GM12878 (cell line): ENCODE results near the gene SLC29A1. TPM values are rescaled to one million over a fixed set of nuclear protein-coding genes. Genes with fewer than 3 reads are reported as not detected.

Source experiments
- ATAC-seq: fragments of 200-7000 bp; cut with Tn5 transposase; 3 replicates; pipeline ENCODE4 v1.9.1; 2020; ENCODE audit warnings: mild to moderate bottlenecking, moderate library complexity
- BruUV-seq: library from RNA; stranded (reverse); fragments of 400-500 nt; replicated peaks from 2 replicates; lab custom pipeline; 2021; lab: Mats Ljungman, UMichigan
- CTCF ChIA-PET: fragments of 300-600 bp; sonication (Branson Sonifier 250); formaldehyde crosslinking; extraction: SDS; loops from one replicate; lab custom pipeline; 2021; ENCODE audit warnings: inconsistent platforms; lab: Yijun Ruan, JAX
- POLR2A ChIA-PET: fragments of 350-600 bp; formaldehyde crosslinking; extraction: SDS; loops from one replicate; lab custom pipeline; 2021; ENCODE audit warnings: inconsistent platforms; lab: Charles Lee
- RAD21 ChIA-PET: fragments of 300-600 bp; sonication (Branson Sonifier 250); formaldehyde crosslinking; loops from one replicate; lab custom pipeline; 2023; ENCODE audit warnings: antibody characterized with exemption; ENCODE audit not compliant: unreplicated experiment; lab: Charles Lee
- SMC1A ChIA-PET: fragments of 300-600 bp; sonication (Branson Sonifier 250); formaldehyde crosslinking; loops from one replicate; lab custom pipeline; 2023; ENCODE audit not compliant: unreplicated experiment, uncharacterized antibody; lab: Charles Lee
- DNase-seq: peaks from one replicate; pipeline ENCODE4 v3.0.0-alpha.2; 2011; ENCODE audit warnings: low read depth, low spot score
- FAIRE-seq: peaks from 3 replicates; lab custom pipeline; 2011; peaks lifted over from hg19 to GRCh38; lab: Jason Lieb, UNC
- H2AFZ ChIP-seq: 2 replicates; pipeline ENCODE4 v1.6.0; 2011; ENCODE audit warnings: low read depth, low read length, control low read depth; ENCODE audit not compliant: control insufficient read depth
- H3K27ac ChIP-seq: 2 replicates; pipeline ENCODE4 v1.5.1; 2011; ENCODE audit warnings: control low read depth; ENCODE audit not compliant: control insufficient read depth, insufficient read depth
- H3K27me3 ChIP-seq, 2 experiments: replicated peaks in 1 of 2; 2 replicates each; pipeline versions ENCODE4 v1.6.0 to v1.6.1; 2011; ENCODE audit warnings: low read length in 1 of 2; ENCODE audit not compliant: control insufficient read depth in 2 of 2, insufficient read depth in 2 of 2
- H3K36me3 ChIP-seq, 2 experiments: 2 replicates each; pipeline ENCODE4 v1.5.1; 2011; ENCODE audit warnings: low read length in 1 of 2; ENCODE audit not compliant: control insufficient read depth in 2 of 2, insufficient read depth in 2 of 2
- H3K4me1 ChIP-seq: 2 replicates; pipeline ENCODE4 v1.6.1; 2011; ENCODE audit warnings: mild to moderate bottlenecking, low read length, moderate library complexity, mixed read lengths; ENCODE audit not compliant: control insufficient read depth, insufficient read depth
- H3K4me2 ChIP-seq: 2 replicates; pipeline ENCODE4 v1.6.0; 2011; ENCODE audit warnings: control low read depth; ENCODE audit not compliant: control insufficient read depth, insufficient read depth
- H3K4me3 ChIP-seq: fragments of 200-600 bp; sonication (generic); 2 replicates; pipeline ENCODE4 v1.5.1; 2016
- H3K79me2 ChIP-seq: 2 replicates; pipeline ENCODE4 v1.6.0; 2011; ENCODE audit warnings: low read length; ENCODE audit not compliant: control insufficient read depth, insufficient read depth
- H3K9ac ChIP-seq: 2 replicates; pipeline ENCODE4 v1.8.0; 2011; ENCODE audit warnings: low read length, control low read depth, mixed read lengths; ENCODE audit not compliant: control insufficient read depth, insufficient read depth
- H3K9me3 ChIP-seq: replicated peaks from 3 replicates; pipeline ENCODE4 v1.5.1; 2011; ENCODE audit warnings: mild to moderate bottlenecking, low read length; ENCODE audit not compliant: control insufficient read depth, insufficient read depth
- H4K20me1 ChIP-seq: 2 replicates; pipeline ENCODE4 v1.6.0; 2011; ENCODE audit not compliant: control insufficient read depth, insufficient read depth
- ASH2L ChIP-seq: fragments of 300-600, 200-600 bp; sonication (generic); IDR thresholded peaks from 2 replicates; pipeline ENCODE4 v1.6.1; 2017; ENCODE audit warnings: low read depth, mild to moderate bottlenecking, borderline replicate concordance
- ETV6 ChIP-seq, 2 experiments: fragments of 450-650 bp in 1 of 2; IDR thresholded peaks in 1 of 2; conservative IDR thresholded peaks in 1 of 2; 2 replicates each; pipeline ENCODE4 v1.6.1; 2014; ENCODE audit warnings: antibody characterized with exemption in 1 of 2, borderline replicate concordance in 1 of 2, low read depth in 1 of 2, mild to moderate bottlenecking in 1 of 2, moderate library complexity in 1 of 2
- FOS ChIP-seq: IDR thresholded peaks from 3 replicates; pipeline ENCODE4 v1.6.1; 2011; ENCODE audit warnings: borderline replicate concordance; ENCODE audit not compliant: insufficient read length; ENCODE audit errors: extremely low read depth
- HCFC1 ChIP-seq: fragments of 150-350 bp; IDR thresholded peaks from 2 replicates; pipeline ENCODE4 v1.6.1; 2014; ENCODE audit warnings: low read length
- HDAC6 ChIP-seq: fragments of 200-600 bp; sonication (generic); IDR thresholded peaks from one replicate; pipeline ENCODE4 v1.8.0; 2017; ENCODE audit warnings: antibody characterized with exemption; ENCODE audit not compliant: unreplicated experiment
- IKZF1 ChIP-seq: fragments of 450-650 bp; conservative IDR thresholded peaks from 2 replicates; pipeline ENCODE4 v1.6.1; 2017; ENCODE audit warnings: antibody characterized with exemption, mild to moderate bottlenecking
- NKRF ChIP-seq: fragments of 450-650 bp; conservative IDR thresholded peaks from 2 replicates; pipeline ENCODE4 v1.6.1; 2017; ENCODE audit warnings: mild to moderate bottlenecking, moderate library complexity
- RAD51 ChIP-seq: fragments of 450-650 bp; IDR thresholded peaks from 2 replicates; pipeline ENCODE4 v1.6.1; 2016; ENCODE audit warnings: moderate library complexity, mild to moderate bottlenecking, inconsistent platforms
- SREBF1 ChIP-seq: IDR thresholded peaks from 2 replicates; pipeline ENCODE4 v1.6.1; 2012; ENCODE audit warnings: mild to moderate bottlenecking, low read length
- TCF12 ChIP-seq: IDR thresholded peaks from 2 replicates; pipeline ENCODE4 v1.6.1; 2011; ENCODE audit warnings: low read depth, mild to moderate bottlenecking, low read length
- YBX1 ChIP-seq: fragments of 450-650 bp; IDR thresholded peaks from 2 replicates; pipeline ENCODE4 v1.6.1; 2016; ENCODE audit warnings: antibody characterized with exemption
- ZBTB11 ChIP-seq: fragments of 450-650 bp; formaldehyde crosslinking; IDR thresholded peaks from 2 replicates; pipeline ENCODE4 v1.5.0; 2022; ENCODE audit warnings: mild to moderate bottlenecking, missing genetic modification characterization
- WGBS: methylation state at CpG from one replicate; pipeline ENCODE4 v1.1.6; 2016; ENCODE audit warnings: low lambda C conversion rate; ENCODE audit not compliant: insufficient replicate concordance, insufficient coverage; ENCODE audit errors: missing lambda C conversion rate; 5-methylcytosine and 5-hydroxymethylcytosine counted together
- in situ Hi-C: fragments of 300-500 bp; cut with MboI; formaldehyde crosslinking; loops from 9 replicates; pipeline ENCODE4 v1.14.3; 2018; ENCODE audit warnings: mixed read lengths
- intact Hi-C: fragments of 100-400 bp; cut with micrococcal nuclease; formaldehyde crosslinking; loops from one replicate; pipeline ENCODE4 v1.14.2; 2022; ENCODE audit not compliant: unreplicated experiment
- polyA plus RNA-seq, 11 experiments: library from polyadenylated mRNA; depleted of rRNA in 4 of 11; unstranded in 6 of 11; stranded (reverse) in 5 of 11; fragments of >200 nt; fragmentation: Nextera tagmentation in 4 of 11; fragmentation: Illumina TruSeq in 1 of 11; extraction: Ambion mirVana in 4 of 11; extraction: Trizol in 1 of 11; gene quantifications; 1 replicate in 1 of 11; 2 replicates in 10 of 11; pipeline versions ENCODE4 v1.2.1 to v1.2.3, GENCODE V29; 2011 to 2016; ENCODE audit warnings: inconsistent platforms in 2 of 11, missing spikeins in 2 of 11, low read depth in 1 of 11
- total RNA-seq, 4 experiments: library from RNA; depleted of rRNA in 3 of 4; stranded (reverse); fragments of >200 nt in 3 of 4; fragmentation: Illumina TruSeq in 1 of 4; extraction: Trizol in 1 of 4; gene quantifications; 2 replicates each; pipeline versions ENCODE4 v1.2.1 to v1.2.3, GENCODE V29; 2013 to 2021
- TF ChIP-seq, protein P1 (sequence below): fragments of 450-650 bp; IDR thresholded peaks from 2 replicates; pipeline ENCODE4 v1.6.1; 2018; ENCODE audit warnings: borderline replicate concordance, mild to moderate bottlenecking; ENCODE audit not compliant: partially characterized antibody

The SLC29A1 gene
- total and polyA plus RNA-seq, 10 of the 15 experiments (the other 5 are each of a cell fraction or from before 2014, with no cell fraction given), result 10.0 to 132 (median 93.4) TPM

- BruUV-seq, result TSS peak; percentile 85
- ChIA-PET RAD21 (interaction anchor here (0.7 to 3.1 kb wide), 8 partner anchors 10 to 1121 kb away, joined by 3 to 14 read pairs (median 5); partner anchors contain the start of gene HSP90AB1), CTCF (interaction anchor here (0.7 to 4.2 kb wide), 14 partner anchors 16 to 673 kb away, joined by 3 to 22 read pairs (median 4); partner anchors contain the start of genes AARS2 and HSP90AB1), POLR2A (interaction anchor here (0.6 to 7.0 kb wide), 13 partner anchors 8 to 644 kb away, joined by 3 to 63 read pairs (median 6); partner anchors contain the start of genes CDC5L, GTPBP2, HSP90AB1 and SLC35B2), SMC1A (interaction anchor here (0.6 to 1.9 kb wide), 7 partner anchors 18 to 118 kb away, joined by 3 to 10 read pairs (median 3); partner anchors contain the start of gene HSP90AB1)
- Histone ChIP-seq H3K4me3 (peak overlapping the region; percentile 82), H3K36me3 (no peaks in the 10 kb centered on the region), H4K20me1 (no peaks in the 10 kb centered on the region), H2AFZ (peak overlapping the region; percentile 85), H3K4me1 (peaks cover 35% of the 10 kb centered on the region), H3K27ac (peak overlapping the region; percentile 78), H3K9ac (peak overlapping the region; percentile 71), H3K79me2 (peaks cover 8% of the 10 kb centered on the region), H3K9me3 (no peaks in the 10 kb centered on the region), H3K27me3 (no peaks in the 10 kb centered on the region), H3K4me2 (peak overlapping the region; percentile 78)
- WGBS, result under 1% methylated on average over 39 of the region's 45 CpGs
- intact Hi-C loops, result loop anchor here (2.0 kb wide), 1 partner anchor 42 kb away; no protein-coding TSS in a partner anchor
- FAIRE-seq, result peak; percentile 52
- DNase-seq, result no peak
- ATAC-seq, result peak; percentile 80
- in situ Hi-C loops, result no loop called here
- TF ChIP-seq ZBTB11 (CRISPR knock-in tag), result no peak
- TF ChIP-seq NKRF, result peak; percentile 65
- TF ChIP-seq, protein P1, sequence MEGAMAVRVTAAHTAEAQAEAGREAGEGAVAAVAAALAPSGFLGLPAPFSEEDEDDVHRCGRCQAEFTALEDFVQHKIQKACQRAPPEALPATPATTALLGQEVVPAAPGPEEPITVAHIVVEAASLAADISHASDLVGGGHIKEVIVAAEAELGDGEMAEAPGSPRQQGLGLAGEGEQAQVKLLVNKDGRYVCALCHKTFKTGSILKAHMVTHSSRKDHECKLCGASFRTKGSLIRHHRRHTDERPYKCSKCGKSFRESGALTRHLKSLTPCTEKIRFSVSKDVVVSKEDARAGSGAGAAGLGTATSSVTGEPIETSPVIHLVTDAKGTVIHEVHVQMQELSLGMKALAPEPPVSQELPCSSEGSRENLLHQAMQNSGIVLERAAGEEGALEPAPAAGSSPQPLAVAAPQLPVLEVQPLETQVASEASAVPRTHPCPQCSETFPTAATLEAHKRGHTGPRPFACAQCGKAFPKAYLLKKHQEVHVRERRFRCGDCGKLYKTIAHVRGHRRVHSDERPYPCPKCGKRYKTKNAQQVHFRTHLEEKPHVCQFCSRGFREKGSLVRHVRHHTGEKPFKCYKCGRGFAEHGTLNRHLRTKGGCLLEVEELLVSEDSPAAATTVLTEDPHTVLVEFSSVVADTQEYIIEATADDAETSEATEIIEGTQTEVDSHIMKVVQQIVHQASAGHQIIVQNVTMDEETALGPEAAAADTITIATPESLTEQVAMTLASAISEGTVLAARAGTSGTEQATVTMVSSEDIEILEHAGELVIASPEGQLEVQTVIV, result no peak
- TF ChIP-seq SREBF1, result no peak
- no peak for TF ChIP-seq HCFC1
- no peak for TF ChIP-seq YBX1
- TF ChIP-seq TCF12, result peak; percentile 82
- no peak for TF ChIP-seq ETV6 (conservative IDR thresholded peaks at IDR 0.05 in 1 of 2, IDR thresholded peaks at IDR 0.05 in 1 of 2; ENCODE audit: borderline replicate concordance in 1 of 2, low read depth in 1 of 2)
- TF ChIP-seq FOS, result no peak
- no peak for TF ChIP-seq ASH2L
- peak; percentile 85 for TF ChIP-seq IKZF1
- no peak for TF ChIP-seq RAD51
- TF ChIP-seq HDAC6, result no peak
These were observed 4.2 kb upstream of the SLC29A1 start for GRCh38 chr6:44219053-44219814.
